IMR-90 (cell line): ENCODE data around the gene INTS11. TPM values are rescaled to one million over a fixed set of nuclear protein-coding genes. Genes with fewer than 3 reads are reported as not detected.

Experiments
- FOS ChIP-seq: fragments of 150-350 bp; IDR thresholded peaks from 2 replicates; pipeline ENCODE4 v1.6.1; 2016; ENCODE audit warnings: low read depth, low read length
- MAFK ChIP-seq: IDR thresholded peaks from 2 replicates; pipeline ENCODE4 v1.6.1; 2012; ENCODE audit warnings: low read depth, low read length, improper control_type of control experiment
- MAZ ChIP-seq: IDR thresholded peaks from 2 replicates; pipeline ENCODE4 v1.6.1; 2012; ENCODE audit warnings: low read depth, mild to moderate bottlenecking, low read length, improper control_type of control experiment, moderate library complexity, borderline replicate concordance
- RCOR1 ChIP-seq: IDR thresholded peaks from 2 replicates; pipeline ENCODE4 v1.6.1; 2012; ENCODE audit warnings: mild to moderate bottlenecking, low read length, improper control_type of control experiment; ENCODE audit not compliant: insufficient replicate concordance
- SMC3 ChIP-seq: fragments of 150-350 bp; IDR thresholded peaks from 2 replicates; pipeline ENCODE4 v1.6.1; 2016; ENCODE audit warnings: low read depth, mild to moderate bottlenecking, antibody characterized with exemption, low read length, moderate library complexity
- polyA plus RNA-seq, 3 experiments: library from polyadenylated mRNA; depleted of rRNA; stranded (reverse); fragments of >200 nt; gene quantifications; 2 replicates each; pipeline ENCODE4 v1.2.3, GENCODE V29; 2012; ENCODE audit warnings: low replicate concordance in 1 of 3
- total RNA-seq: library from RNA; depleted of rRNA; stranded (reverse); fragments of >200 nt; gene quantifications from 2 replicates; pipeline ENCODE4 v1.2.3, GENCODE V29; 2012

Gene INTS11
- total and polyA plus RNA-seq, 2 of the 4 experiments (the other 2 are of a cell fraction) = 56.1 to 123 TPM

GRCh38 chr1:1297802-1298424 is 26.5 kb downstream of the INTS11 start (continued):
- TF ChIP-seq SMC3 (no peak), FOS (no peak), RCOR1 (no peak), MAFK (no peak), MAZ (no peak)
